Stimulated activated CD4-positive, alpha-beta T cell treated with anti-CD3 and anti-CD28 coated beads, Interleukin-12 subunit alpha, Interleukin-12 subunit beta, amount 100 ng/mL, for 24 hours (primary cell): ENCODE measurements around the gene NAPEPLD.
"Not testable (repeated sequence)": the region's sequence is repeated elsewhere in the genome, so short reads cannot be mapped to it uniquely, and the experiment has no call there.

Source experiments
- DNase-seq, 2 experiments: peaks; one replicate each; pipeline ENCODE4 v3.0.0-alpha.2; 2020; ENCODE audit warnings: low read depth in 2 of 2

NAPEPLD gene

DNA sequence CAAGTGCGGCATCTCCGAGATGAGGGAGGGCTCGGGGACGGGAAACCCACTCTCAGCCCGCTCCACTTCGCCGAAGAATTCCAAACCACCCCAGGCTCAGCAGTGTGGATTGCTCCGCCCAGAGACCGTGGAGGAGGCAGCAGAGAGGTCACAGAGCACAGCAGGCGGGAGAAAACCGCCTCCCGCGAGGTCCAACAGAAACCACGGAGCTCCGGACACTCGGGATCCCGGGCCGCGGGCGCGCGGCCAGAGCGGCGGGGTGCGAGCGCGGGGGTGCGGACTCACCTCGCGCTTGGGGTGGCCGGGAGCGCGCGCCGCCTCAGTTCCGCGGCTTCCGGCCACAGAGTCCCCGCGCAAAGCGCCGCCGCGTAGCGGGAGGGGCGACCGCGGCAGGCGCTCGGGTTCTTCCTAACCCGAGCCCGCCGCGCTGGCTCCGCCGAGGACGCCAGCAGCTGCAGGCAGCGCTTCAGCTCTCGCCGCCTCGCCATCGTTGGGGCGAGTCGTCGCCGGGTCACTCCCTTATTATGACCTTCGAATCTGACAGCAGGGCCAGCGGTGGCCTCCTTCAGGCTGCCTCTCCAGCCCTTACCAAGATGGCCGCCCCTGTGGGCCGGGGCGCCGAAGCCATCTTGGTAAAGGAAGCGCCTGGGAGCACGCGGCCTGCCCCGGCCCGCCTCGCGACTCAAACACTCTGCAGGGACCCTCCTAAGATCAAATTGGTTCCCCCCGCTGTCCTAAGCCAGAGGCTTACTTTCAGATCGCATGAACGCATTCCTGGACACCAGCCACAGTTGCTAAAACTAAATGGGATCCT, at the start of gene NAPEPLD:
TSS of gene NAPEPLD (minus strand) at position 106 of the 814 bp plus-strand sequence. CDS start 20,323 bp downstream, outside the sequence.
- peak; percentile 47 to 51 for DNase-seq

DNA sequence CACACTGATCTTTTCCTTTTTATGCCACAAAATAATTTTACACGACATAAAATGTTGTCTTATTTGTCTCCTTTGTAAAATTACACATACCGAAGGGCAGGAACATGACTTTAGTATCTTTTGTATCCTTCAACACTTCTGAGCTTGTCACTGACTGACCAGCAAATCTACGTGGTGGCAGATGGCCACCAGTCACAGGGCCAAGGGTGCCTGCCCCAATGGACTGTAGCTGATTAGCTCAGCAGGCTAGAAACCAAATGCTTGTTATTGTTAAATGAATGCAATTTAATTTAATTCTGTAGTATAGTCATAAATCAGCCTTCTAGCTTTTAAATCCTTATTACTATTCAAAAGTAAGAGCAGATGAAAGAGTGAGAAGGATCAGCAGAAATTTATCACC, 49.2 kb upstream of the NAPEPLD start:
- not testable (repeated sequence) for DNase-seq

DNA sequence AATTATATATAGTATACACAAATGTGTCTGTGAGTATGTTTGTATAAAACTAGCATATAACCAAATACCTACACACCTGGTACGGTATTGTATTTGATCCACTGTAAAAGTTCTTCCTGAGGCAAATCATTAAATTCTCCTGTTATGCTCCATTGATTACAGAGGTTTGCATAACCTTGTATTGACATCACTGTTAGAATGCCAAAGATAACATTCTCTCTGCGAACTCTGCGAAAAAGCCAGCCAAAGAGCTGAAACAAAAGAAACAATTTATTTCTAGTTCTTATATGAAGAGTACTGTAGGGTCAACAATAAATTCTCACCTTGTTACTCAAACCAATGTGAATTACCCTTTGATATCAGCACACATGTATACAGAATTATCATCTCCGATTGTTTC, 46.5 kb upstream of the NAPEPLD start:
- not testable (repeated sequence) for DNase-seq

DNA sequence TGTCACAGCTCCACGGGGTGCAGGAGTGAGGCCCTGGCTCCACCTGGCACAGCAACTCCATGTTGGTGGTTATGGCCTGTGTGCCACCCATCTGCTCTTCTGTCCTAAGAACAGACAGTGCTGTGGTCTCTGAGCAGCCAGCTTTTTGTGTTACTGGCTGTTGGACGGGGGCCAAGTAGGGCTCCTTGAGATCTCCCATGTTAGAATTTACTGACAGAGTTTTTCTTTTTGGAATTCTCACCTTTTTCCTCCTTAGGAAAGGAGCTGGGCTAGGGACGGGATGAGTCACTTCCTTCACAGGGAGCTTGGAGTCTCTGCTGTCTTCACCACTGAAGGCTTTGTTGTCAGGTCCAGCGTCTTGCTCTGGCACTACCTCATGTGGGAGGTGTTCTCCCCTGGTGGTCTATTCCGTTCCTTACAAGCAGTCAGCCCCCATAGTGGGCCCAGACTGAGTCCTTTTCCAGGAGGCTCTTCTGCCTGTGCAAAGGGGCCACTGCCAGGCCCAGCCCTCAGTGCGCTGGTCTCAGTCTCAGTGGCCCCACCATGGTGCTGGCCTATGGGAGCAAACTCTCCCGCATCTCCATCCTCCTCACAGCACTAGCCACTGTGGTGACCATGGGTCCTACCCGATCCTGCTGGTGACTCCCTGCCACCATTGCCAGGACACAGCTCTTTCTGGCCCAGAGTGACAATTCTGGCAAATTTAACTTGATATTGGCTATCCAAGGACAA, 23.7 kb upstream of the NAPEPLD start:
- not testable (repeated sequence) for DNase-seq

DNA sequence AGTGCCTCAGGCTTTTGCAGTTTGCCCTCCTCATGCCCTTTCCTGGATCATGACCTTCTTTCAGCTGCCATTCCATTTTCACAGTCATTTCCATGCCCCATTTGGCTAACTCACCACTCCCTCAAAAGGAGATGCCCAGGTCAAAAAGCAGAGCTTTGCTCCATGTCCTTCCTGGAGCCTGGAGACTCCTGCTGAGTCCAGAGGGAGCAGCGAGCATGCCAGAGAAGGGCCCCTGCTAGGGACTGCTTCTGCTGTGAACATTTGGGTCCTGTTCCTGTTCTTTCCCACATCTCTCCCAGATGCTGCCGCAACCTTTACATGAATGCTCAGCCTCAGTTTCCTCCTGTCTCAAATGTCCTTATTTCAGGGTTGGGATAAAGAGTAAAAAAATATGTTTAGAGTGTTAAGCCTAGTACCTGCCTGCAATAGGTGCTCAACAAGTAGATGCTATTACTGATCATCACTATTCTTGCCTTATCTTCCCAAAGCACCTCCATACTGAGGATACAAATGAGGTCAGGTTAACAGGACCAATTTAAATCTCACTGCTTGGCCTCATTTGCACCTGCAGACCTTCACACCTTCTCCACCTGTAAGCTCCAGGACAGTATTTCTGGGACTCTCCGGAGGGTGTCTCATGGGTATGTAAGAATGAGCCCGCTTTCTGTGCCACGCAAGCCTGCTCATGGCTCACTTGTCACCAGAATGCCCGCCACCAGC, 23.0 kb upstream of the NAPEPLD start:
- DNase-seq = not testable (repeated sequence)

DNA sequence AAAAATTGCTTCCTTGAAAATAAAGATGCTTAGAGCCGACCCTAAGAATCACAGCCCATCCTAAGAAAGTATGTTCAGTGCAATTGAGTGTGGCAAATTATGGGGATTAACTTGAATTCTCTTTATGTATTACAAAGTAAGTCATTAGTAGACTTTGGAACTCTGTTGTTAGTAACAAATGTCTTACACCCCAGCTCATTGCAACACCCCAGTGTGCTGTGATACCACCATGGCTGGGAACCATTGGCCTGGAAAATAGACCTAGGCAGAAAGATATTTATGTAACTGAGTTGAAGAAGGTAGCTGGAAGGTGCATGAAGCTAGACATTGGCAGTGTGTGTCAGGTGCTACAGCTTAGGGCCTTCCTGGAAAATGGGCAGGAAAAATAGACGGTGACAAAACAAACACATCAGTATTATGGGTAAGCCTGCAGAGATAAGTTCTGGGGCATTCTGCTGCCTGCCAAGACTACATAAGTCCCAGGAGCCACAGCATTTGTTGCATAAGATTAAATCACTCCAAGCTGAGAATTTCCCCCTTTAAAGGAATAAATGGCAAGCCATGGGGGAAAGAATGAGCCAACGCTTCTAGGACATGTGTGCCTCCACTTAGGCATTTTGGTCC, 18.1 kb upstream of the NAPEPLD start:
- DNase-seq = not testable (repeated sequence)

DNA sequence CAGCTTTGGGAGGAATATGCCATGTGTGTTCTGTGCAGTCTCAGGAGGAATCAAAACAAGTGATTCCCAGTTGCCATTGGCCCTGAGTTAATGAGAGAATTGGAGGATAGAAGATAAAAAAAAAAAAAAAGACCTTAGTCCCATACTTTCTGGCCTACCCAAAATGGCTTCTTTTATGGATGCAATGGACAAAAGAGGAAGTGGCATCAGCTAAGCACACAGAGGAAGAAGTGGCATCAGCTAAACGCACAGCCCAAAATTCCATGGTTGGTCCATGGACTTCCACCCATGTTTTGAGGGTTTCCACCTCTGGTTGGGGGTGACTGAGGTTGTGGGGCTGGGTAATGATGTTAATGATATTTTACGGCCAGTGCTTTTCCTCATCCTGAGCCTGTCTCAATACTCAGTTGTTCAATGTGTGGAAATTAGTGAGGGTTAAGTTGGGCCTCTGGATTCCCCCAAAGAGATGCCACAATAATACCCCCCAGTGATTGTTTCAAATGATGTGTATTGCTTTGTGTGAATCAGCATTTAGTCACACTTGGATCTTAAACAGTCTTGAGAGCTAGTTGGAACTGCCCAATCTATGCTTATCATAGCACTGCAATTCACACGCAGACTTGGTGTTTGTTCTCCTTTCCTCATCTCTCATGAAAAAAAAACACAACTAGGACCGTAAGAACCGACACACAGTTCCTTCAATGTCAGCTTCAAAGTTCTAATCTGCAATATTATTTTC, 14.4 kb upstream of the NAPEPLD start:
- DNase-seq = not testable (repeated sequence)

DNA sequence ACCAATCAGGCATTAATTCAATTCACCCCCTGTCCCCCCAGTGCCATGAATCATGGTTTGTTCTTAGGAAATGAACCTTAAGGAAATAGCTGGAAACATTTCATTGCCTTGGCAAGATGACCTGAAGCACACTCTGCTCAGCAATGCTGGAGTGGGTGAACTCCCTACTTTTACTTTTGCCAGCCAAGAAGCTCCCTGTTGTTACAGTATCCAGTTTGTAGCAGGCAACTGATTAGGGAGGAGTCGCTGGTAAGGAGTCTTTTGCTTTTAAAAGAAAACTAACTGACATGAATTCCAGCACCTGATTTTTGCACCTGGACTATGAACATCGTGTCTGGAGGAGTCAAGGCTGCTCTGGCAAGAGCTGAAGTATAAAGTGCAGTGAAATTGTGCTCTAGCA, 13.7 kb upstream of the NAPEPLD start:
- DNase-seq = not testable (repeated sequence)

DNA sequence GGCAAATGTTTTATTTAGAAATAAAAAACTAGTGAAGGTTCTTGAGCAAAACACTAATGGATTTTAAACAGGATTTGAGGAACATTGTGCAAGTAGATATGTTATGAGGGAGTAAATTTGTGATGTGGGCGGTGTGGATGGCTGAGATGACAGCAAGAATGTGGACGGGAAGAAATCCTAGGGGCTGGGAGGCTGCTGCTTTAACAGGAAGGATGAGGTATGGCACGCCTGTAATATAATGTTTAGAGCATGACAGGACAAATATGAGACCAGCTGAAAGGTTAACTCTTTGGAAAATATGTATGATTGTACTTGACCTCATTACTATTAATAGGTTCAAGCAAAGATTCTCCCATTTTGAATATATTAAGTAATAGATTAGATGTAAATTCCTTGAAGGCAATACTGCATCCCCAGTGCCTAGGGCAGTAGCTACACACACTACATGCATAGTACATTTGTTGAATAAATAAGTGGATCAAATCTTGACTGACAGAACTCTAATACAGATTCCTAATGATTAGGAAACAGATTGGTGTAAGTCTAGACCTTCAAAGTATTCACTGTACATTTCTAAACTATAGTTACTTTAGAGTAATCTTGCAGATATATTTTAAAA, 13.2 kb upstream of the NAPEPLD start:
- not testable (repeated sequence) for DNase-seq

DNA sequence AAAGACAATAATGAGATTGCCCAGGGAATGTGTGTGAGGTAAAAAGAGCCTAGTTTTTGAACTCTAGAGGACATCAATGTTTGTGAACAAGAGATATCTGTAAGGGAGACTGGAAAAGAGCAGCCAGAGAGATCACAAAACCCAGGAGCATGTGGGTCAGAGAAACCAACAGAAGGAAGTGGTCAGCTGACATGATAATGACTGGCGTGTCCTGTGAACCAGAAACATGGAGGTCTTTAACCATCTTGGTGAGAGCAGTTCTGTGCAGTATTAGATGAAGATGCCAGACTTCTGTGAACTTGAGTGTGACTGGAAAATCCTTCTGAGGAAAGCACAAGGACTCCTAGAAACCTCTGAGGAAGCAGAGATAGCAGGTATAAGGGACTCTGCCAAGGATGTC, 10.2 kb upstream of the NAPEPLD start:
- DNase-seq = not testable (repeated sequence)

DNA sequence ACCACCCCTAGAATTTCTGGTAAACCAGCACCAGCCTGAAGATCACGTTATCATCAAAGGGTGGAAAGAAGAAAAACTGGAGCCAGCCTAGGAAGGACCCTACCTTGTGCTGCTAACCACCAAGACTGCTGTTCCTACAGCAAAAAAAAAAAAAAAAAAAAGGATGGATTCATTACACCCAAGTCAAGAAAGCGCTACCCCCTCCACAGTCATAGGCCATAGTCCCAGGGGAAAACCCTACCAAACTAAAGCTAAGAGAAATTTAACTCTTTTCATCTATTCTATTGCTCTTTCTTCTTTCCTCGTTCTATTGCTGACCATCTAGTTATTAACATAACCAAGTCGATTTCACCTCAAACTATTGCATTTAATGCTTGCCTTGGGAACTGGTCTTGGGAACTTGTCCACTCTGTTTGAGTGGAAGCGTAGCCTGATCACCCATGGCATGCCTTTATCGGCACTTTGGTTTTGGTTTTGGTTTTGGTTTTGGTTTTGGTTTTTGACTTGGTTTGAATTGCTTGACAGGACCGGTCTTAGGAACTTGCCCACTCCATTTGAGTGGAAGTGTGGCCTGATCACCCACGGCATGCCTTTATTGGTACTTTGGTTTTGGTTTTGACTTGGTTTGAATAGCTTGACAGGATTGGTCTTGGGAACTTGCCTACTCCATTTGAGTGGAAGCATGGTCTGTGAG, 6.6 kb upstream of the NAPEPLD start:
- not testable (repeated sequence) for DNase-seq

DNA sequence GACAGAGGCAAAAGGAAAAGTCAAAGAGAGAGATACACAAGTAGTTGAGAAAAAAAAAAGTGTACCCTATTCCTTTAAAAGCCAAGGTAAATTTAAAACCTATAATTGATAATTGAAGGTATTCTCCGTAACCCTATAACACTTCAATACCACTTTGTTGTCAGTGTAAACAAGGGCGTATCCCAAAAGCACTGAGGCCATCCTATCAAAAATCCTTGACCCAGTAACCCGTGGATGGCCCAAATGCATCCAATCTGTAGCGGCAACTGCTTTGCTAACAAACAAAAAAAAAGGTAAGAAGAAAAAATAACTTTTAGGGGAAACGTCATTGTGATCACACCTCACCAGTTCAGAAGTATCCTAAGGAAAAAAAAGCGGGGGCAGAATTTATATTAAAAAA, 5.1 kb upstream of the NAPEPLD start:
- no peak for DNase-seq

DNA sequence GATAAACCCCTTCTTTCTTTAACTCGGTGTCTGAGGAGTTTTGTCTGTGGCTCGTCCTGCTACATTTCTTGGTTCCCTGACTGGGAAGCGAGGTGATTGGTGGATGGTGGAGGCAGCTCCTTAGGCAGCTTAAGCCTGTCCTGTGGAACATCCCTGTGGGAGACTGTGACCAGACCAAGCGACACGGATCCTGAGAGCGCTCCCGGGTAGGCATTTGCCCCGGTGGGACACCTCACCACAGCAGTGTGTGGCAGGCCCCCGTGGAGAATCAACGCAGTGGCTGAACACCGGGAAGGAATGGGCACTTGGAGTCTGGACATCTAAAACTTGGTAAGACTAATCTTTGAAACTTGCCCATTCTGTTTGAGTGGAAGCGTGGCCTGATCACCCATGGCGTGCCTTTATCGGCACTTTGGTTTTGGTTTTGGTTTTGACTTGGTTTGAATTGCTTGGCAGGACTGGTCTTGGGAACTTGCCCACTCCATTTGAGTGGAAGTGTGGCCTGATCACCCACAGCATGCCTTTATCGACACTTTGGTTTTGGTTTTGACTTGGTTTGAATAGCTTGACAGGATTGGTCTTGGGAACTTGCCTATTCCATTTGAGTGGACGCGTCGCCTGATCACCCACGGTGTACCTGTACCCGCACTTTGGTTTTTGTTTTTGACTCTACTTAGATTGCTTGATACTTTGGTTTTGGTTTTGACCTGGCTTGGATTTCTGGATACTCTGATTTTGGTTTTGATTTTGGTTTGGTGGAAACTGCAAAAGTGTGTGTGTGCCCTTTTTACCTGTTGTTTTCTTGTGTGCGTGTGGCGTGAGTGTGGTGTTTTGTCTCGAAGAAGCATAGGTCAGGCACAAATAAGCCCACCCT, 4.1 kb upstream of the NAPEPLD start:
- not testable (repeated sequence) for DNase-seq

DNA sequence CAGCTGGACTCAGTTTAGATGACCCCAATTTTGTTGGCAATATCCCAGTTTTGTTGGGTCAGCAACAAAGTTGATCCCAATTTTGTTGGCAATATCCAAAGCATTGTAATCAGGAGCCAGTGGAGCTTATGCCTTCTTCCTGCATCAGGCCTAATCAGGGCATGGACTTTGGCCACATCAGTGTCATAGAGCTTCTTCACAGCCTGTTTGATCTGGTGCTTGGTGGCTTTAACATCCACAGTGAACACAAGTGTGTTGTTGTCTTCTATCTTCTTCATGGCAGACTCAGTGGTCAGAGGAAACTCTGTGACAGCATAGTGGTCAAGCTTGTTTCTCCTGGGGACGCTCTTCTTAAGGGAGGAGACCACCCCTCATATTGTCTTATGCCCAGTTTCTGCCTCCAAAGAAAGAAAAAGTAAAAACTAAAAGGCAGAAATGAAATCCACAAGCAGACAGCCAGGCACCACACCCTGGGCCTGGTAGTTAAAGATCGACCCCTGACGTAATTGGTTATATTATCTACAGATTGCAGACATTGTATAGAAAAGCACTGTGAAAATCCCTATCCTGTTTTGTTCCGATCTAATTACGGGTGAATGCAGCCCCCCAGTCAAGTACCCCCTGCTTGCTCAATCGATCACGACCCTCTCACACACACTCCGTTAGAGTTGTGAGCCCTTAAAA, 3.2 kb upstream of the NAPEPLD start:
- not testable (repeated sequence) for DNase-seq

DNA sequence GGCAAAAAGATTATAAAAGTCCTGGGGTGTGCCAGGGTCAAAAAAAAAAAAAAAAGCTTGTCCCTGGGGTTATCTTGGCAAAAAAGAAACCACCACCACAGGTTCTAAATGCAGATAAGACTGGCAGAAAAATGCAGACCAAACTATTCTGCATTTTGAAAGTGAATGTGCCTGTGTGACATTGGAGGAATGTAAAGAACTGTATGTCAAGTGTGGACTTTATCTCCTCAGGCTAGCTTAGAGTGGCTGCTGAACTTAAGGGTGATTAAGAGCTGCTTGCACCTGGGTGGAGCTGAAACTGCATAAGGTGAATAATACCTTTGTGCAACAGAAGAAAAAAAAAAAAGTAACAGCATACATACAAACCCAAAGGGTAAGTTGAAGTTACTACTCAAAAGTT, 1.3 kb upstream of the NAPEPLD start:
- no peak for DNase-seq

DNA sequence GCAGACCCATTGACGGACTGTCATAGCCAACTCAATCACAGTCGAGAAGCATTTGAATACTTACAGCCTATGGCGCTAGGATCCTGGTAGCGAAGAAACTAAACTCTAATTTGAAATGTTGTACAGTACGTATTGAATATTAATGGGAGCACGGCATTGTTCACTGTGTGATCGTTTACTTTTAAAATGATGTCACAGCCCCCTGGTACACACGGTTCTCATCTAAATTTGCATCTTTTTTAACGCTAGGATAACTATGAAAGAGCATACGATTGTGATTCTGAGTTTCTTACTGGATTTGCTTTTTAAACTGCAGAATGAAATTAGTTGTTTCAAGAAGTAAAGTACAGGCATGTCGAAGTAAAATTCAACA, 895 bp upstream of the NAPEPLD start:
- DNase-seq = no peak

DNA sequence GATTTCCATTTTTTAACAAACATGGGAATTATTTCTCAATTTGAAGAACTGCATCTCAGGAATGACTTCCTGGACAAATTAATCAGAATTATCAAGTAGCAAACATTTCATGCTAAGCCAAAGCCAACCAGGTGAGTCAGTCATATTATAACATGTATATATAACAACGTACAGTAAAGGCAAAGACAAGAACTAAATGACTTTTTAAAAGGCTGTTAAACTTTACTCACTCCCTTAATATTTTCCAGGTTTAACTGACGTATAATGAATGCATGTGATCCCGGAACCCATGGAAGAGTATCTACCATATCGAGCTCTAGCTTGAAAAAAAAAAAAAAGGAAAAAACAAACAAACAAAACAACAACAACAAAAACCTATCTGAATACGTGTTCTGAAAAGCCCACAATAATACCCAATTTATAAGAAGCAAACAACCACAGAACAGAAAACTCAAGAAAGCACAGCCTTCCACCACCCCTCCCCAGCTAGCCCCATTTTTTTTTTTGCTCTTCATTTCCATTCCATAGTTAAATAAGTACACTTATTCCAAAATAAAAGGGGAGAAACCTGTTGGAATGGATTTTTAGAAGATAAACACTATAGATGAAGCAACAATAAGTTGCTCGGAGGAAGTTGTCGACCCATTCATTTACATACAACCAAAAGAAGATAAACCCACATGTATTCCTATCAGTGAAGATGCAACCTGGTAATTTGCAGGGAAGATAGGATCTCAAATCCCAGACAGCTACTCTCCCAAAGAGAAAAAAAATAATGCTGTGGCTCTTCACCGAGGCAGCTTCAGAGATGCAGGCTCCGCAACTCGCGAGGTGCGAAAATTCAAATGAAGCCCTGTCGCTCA, 537 bp downstream of the NAPEPLD start:
- no peak for DNase-seq

DNA sequence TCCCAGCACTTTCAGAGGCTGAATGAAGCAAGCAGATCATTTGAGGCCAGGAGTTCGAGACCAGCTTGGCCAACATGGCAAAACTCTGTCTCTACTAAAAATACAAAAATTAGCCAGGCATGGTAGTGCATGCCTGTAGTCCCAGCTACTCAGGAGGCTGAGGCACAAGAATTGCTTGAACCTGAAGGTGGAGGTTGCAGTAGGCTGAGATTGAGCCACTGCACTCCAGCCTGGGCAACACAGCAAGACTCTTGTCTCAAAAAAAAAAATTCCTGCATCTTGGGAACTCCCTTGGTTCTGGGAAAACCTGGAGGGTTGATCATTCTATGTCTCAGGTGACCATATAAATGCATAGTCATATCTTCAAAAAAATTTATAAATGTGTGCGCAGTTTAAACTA, 4.1 kb downstream of the NAPEPLD start:
- not testable (repeated sequence) for DNase-seq
